ENCODE results near the gene IRF2BPL.

DNA sequence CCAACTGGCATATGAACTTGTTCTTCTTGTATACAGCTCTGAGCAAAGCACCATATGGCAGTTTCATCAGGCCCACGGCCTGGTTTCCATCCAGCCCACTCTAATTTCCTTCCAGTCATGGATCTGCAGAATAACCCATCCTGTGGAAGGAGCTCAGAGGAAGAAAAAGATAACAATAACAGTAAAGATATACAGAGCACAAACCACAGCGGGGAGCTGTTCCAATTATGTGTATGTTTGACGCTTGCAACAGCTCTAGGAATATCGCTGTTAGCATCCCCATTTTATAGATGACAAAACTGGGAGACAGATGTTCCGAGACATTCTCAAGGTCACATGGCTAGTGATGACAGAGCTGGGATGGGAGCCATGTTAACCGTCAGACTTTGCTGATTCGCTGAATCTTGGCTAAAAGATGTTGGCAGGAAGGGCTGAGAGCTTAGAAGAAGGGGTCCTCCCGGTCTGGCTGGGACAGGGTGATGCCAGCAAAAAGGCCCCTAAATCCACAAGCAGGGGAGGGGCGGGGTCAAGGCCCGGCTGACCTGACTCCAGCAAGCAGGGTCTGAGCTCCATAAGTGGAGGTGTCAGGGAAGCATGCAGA lies 35.2 kb upstream of the IRF2BPL start:
- TF ChIP-seq POLR2AphosphoS5 (IDR thresholded peaks at IDR 0.05; ENCODE audit: low read depth, low read length) (no peak), POLR2A (IDR thresholded peaks at IDR 0.05; ENCODE audit: low read depth, low read length) (no peak), TAF1 (IDR thresholded peaks at IDR 0.05; ENCODE audit: low read depth, low read length) (no peak)
